GM21515 (cell line): Measurements from ENCODE around the gene IQCK.
A peak's percentile ranks its signal among the peaks of the same experiment; 100 is the strongest.
"Not testable (repeated sequence)": the region's sequence is repeated elsewhere in the genome, so short reads cannot be mapped to it uniquely, and the experiment has no call there.

Source experiments
- ATAC-seq: cut with Tn5 transposase; IDR thresholded peaks from one replicate; pipeline ENCODE4 v1.9.1; 2021; ENCODE audit not compliant: unreplicated experiment

Gene IQCK

DNA sequence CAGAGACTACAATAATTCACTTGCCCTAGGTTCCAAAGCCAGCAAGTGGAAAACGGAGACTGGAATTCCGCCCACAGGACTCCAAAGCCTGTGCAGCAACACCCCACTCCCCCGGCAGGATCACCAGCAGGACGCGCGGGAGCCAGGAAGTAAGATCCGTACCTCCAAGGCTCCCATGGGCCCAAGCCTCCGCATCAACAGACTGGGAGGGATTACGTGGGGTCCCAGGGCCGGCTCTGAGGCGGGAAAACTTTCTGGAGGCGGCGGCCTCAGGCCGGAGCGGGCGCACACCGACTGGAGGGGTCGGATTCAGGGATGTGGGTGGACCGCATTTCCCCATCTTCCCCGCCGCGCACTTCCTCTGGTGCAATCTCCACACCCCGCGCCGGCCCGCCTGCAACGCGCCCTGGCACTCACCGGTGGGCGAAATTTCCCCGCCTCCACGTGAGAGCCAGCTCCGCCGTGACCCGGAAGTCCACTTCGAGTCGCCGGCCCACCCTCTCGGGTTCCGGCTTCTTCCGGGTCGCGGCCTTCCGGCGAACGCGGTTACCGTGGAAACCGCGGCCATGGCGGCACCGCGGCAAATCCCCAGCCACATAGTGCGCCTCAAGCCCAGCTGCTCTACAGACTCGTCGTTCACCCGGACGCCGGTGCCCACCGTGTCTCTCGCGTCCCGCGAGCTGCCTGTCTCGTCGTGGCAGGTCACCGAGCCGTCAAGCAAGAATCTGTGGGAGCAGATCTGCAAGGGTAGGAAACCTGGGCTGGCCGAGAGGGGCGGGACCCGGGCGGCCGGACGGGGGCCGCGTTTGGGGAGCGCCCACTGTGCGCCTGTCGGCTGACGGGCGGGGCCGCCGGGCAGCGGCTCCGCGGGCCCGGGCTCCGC is at the start of gene IQCK, which contains the start of gene KNOP1:
IQCK (plus strand) TSS at position 531 of the 883 bp plus-strand sequence; CDS start at position 567, 36 bp downstream.
KNOP1 (minus strand) TSS at position 487 of the 883 bp plus-strand sequence. CDS start 3,192 bp downstream, outside the sequence.
- peak; percentile 92 for ATAC-seq

GRCh38 chr16:19672378-19672777 is 45.7 kb upstream of the IQCK start:
- no peak for ATAC-seq

DNA sequence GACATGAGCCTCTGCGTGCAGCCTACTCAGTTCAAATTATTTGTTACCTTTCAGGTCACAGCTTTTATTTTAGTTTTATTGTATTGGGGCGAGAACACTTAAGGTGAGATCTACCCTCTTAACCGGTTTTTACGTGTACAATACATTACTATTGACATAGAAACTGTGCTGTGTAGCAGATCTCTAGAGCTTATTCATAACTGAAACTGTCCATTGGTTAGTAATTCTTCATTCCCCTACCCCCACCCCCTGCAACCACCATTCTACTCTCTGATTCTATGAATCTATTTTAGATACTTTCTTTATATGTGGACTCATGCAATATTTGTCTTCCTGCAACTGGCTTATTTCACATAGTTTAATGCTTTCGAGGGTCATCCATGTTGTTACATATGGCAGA is 43.6 kb upstream of the IQCK start:
- ATAC-seq: no peak

- no peak for ATAC-seq
Measured at GRCh38 chr16:19677402-19677801, 40.7 kb upstream of the IQCK start.

DNA sequence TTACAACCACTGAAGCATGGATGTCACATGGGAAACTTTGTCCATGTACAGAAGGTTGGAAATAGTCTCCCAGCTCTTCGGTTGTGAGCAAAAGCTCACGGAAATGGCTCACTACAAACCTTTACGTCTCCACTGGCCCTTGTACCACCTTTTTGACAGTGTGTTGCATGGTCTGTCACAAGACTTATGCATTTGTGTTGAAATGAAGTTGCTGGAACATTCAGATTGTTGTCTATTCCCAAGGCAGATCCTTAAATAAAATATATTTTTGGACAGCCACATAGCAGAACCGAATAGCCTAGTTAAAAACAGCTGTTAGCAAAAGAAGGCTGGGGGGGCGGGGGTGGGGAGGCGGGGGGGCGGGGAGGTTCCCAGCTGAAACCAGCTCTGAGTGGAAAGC is 39.3 kb upstream of the IQCK start:
- ATAC-seq: no peak

DNA sequence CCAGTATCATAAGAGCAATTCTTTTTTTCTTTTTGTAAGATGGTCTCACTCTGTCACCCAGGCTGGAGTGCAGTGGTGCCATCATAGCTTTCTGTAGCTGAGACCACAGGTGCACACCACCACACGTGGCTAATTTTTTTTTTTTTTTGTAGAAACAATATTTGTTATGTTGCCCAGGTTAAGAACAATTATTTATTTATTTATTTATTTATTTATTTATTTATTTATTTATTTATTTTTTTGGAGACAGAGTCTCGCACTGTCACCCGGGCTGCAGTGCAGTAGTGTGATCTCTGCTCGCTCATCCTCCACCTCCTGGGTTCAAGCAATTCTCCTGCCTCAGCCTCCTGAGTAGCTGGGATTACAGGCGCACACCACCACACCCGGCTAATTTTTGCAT is 38.8 kb upstream of the IQCK start:
- ATAC-seq: not testable (repeated sequence)

DNA sequence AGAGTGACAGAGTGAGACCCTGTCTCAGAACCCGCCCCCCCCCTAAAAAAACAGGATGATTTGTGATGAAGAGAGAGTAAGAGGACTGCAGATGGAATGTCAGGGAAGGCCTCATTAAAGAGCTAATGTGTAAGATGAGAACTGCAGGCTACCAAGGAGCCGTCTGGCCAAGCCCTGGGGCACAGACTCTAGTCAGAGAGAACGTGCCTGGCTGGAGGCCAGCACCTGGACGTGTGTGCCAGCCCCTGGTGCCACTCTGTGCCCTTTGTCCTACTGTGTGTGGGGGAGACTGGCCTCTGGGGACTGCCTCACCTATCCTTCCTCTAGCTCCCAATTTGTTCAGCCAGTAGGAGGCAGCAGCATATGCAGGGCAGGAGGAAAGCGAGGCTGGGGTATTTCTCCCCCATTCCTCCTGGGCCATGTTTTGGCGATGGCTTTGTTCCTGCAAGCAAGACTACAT is 37.2 kb upstream of the IQCK start:
- ATAC-seq: no peak

- ATAC-seq: no peak
Measured at GRCh38 chr16:19681637-19682036, 36.4 kb upstream of the IQCK start.

- no peak for ATAC-seq
Measured at GRCh38 chr16:19683453-19684236, 34.4 kb upstream of the IQCK start.

GRCh38 chr16:19685176-19685575 is 32.9 kb upstream of the IQCK start:
- no peak for ATAC-seq

- no peak for ATAC-seq
Measured at GRCh38 chr16:19687279-19687678, 30.8 kb upstream of the IQCK start.

DNA sequence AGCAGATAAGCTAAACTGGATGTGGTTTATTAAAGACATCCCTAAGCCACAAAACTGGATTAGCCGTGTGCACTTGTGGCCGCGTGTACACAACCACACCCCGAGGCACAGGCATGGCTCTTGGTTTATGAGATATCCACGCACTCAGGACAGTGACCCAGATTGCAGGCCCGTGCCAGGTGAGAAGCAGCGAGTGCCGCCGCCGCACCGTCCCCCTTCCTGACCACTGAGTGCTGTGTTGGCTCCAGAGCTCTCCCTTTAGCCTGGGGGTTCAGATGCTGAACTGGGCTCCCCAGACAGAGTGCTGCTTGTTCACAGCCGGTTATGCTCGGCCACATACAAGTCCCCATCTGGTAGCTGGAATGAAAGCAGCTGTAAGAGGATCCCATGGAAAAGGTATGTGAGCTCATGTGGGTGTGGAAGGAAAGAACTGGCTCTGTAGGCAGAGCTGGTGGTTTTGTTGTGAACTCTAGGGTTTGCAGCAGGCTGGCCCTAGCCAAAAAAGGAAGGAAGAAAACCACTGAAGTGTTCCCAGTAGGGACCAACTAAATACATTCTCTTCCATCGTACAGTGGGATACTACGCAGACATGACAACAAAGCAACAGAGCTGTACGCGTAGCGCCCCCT is 29.6 kb upstream of the IQCK start:
- no peak for ATAC-seq

GRCh38 chr16:19689342-19689741 is 28.7 kb upstream of the IQCK start:
- ATAC-seq: no peak

DNA sequence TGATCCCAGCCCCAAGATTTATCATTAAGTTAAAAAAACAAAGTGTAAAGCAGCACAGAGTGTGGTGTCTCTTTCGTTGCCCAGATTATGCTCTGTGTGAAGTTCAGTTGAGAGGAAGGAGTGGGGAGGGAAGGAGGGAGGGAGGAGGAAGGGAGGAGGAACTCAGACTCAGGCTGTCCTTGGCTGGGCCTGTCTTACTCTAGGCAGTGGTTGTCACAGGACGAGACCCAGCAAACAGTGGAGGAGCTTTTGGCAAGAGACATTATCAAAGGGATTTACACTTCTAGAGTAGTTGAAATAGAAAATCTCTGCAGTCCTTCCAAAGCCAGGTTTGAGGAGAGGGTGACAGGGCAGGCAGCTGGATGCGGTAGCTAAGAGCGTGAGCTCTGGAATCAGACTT is 27.9 kb upstream of the IQCK start:
- no peak for ATAC-seq

DNA sequence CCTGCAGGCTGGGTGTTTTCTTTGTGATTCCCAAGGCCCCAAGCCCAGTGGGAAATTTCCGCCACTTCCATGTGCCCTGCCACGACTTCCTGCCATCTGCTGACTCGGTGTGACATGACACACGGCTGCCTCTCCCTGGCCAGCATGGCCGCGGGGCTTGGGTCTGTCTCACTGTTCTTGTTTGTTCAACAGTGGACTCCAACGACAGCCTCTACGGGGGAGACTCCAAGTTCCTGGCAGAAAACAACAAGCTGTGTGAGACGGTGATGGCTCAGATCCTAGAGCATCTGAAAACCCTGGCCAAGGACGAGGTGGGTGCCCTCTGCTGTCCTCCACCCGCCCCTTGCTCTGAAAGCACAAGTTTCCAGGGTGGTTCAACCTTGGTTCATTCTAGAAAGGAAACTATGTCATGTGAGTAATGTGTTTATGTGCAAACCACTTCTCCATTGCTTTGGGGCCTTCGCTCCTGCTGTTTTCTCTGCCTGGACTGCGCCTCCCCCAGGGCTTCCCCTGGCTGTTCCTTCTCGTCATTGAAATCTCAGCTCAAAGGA is 26.8 kb upstream of the IQCK start:
- no peak for ATAC-seq

GRCh38 chr16:19694989-19695388 is 23.1 kb upstream of the IQCK start:
- no peak for ATAC-seq

DNA sequence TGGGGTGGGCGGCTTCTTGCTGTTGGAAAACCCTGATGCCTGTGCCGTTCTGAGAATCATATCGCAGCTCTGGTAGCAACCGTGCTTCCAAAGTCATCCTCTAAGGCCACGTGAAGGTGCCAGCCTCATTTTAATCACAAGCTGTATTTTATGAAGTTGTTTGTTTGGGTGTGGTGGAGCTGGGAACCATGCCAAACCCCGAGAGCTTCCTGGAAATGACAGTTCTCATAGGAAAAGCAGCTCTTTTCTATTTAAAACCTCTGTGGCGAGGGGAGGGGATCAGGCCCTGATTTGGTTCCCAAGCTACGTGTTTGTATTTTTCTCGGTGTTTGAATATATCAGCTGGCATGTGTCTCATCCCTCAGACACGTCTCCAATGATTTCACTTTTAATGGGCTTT is 21.7 kb upstream of the IQCK start:
- ATAC-seq: no peak

GRCh38 chr16:19696961-19697360 is 21.1 kb upstream of the IQCK start:
- no peak for ATAC-seq

DNA sequence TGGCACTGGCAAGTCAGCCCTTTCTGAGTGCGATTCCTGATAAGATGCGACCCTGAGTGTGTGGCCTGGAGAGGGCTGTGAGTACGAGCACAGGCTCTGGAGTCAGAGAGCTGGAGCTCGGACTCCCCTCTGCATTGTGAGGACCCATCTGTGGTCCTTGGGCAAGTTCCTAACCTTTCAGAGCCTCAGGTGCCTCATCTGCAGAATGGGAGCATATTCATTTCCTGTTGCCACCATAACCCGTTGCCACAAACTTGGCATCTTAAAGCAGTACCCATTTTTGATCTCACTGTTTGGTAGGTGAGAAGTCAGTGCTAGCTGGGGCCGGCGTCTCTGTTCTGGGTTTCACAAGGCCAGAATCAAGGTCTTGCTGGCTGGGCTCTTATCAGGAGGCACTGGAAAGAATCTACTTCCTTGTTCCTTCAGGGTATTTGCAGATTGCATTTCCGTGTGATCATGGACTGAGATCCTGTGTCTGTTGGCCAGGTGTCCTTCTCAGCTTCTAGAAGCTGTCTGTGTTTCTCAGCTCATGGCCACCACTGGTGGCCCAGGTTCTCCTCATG is 20.2 kb upstream of the IQCK start:
- ATAC-seq: no peak
